Measurements from ENCODE around the gene RIN1.
A peak's percentile ranks its signal among the peaks of the same experiment; 100 is the strongest.
"Not testable (repeated sequence)": the region's sequence is repeated elsewhere in the genome, so short reads cannot be mapped to it uniquely, and the experiment has no call there.

Gene RIN1

GRCh38 chr11:66350560-66351235 lies 14.5 kb upstream of the RIN1 start:
- DNase-seq: not testable (repeated sequence)

- no peak for DNase-seq
Measured at GRCh38 chr11:66349084-66349386, 12.8 kb upstream of the RIN1 start.

GRCh38 chr11:66347425-66348276 lies 11.4 kb upstream of the RIN1 start, which contains the start of gene B4GAT1:
TSS of gene B4GAT1 (minus strand) at chr11:66347629. CDS start at chr11:66347545, 84 bp downstream.
- DNase-seq: peak; percentile 77

- DNase-seq: no peak
Measured at GRCh38 chr11:66346476-66347424, 10.5 kb upstream of the RIN1 start.

GRCh38 chr11:66345316-66345649 lies 9.0 kb upstream of the RIN1 start:
- DNase-seq: no peak

GRCh38 chr11:66344550-66345315 lies 8.5 kb upstream of the RIN1 start, which contains the start of gene BRMS1:
TSS of gene BRMS1 (minus strand) at chr11:66345104. CDS start at chr11:66342234, 2,870 bp downstream.
- peak; percentile 94 for DNase-seq

GRCh38 chr11:66343176-66343575 lies 6.9 kb upstream of the RIN1 start:
- DNase-seq: no peak

GRCh38 chr11:66341502-66342126 lies 5.4 kb upstream of the RIN1 start:
- DNase-seq: no peak

GRCh38 chr11:66340596-66341501 lies 4.6 kb upstream of the RIN1 start:
- no peak for DNase-seq

GRCh38 chr11:66339686-66340483 lies 3.7 kb upstream of the RIN1 start:
- no peak for DNase-seq

GRCh38 chr11:66339162-66339675 lies 3.0 kb upstream of the RIN1 start:
- no peak for DNase-seq

GRCh38 chr11:66338276-66339161 lies 2.3 kb upstream of the RIN1 start:
- DNase-seq: no peak

- no peak for DNase-seq
Measured at GRCh38 chr11:66337103-66337899, 1.1 kb upstream of the RIN1 start.

GRCh38 chr11:66335531-66336233 lies 552 bp downstream of the RIN1 start:
- no peak for DNase-seq

- no peak for DNase-seq
Measured at GRCh38 chr11:66334605-66335442, 1.4 kb downstream of the RIN1 start.

Measured in activated CD4-positive, alpha-beta T cell treated with anti-CD3 and anti-CD28 coated beads for 1 hour (primary cell).